Endodermal cell (in vitro differentiated cells): ENCODE measurements around the gene PLEKHA5. TPM values are rescaled to one million over a fixed set of nuclear protein-coding genes. Genes with fewer than 3 reads are reported as not detected.

Experiments used
- DNase-seq: peaks from one replicate; pipeline ENCODE4 v3.0.0-alpha.2; 2017
- H3K27ac ChIP-seq: 2 replicates; pipeline ENCODE4 v1.5.1; 2013; ENCODE audit warnings: mild to moderate bottlenecking, low read depth, low read length, moderate library complexity
- H3K27me3 ChIP-seq: 2 replicates; pipeline ENCODE4 v1.6.1; 2013; ENCODE audit warnings: mild to moderate bottlenecking, low read length, moderate library complexity; ENCODE audit not compliant: insufficient read depth, control insufficient read depth, poor library complexity, severe bottlenecking
- H3K36me3 ChIP-seq: 2 replicates; pipeline ENCODE4 v1.7.0; 2013; ENCODE audit warnings: mild to moderate bottlenecking, low read length, moderate library complexity; ENCODE audit not compliant: control insufficient read depth, insufficient read depth
- H3K4me1 ChIP-seq: one replicate; pipeline ENCODE4 v1.7.0; 2013; ENCODE audit warnings: low read length; ENCODE audit not compliant: control insufficient read depth, insufficient read depth
- H3K4me3 ChIP-seq: 2 replicates; pipeline ENCODE4 v1.5.1; 2013; ENCODE audit warnings: mild to moderate bottlenecking, low read length, moderate library complexity
- H3K9ac ChIP-seq: 2 replicates; pipeline ENCODE4 v1.6.1; 2013; ENCODE audit warnings: mild to moderate bottlenecking, low read length, moderate library complexity; ENCODE audit not compliant: poor library complexity, severe bottlenecking; ENCODE audit errors: extremely low read depth
- H3K9me3 ChIP-seq: 2 replicates; pipeline ENCODE4 v1.6.1; 2013; ENCODE audit warnings: mild to moderate bottlenecking, low read length, moderate library complexity; ENCODE audit not compliant: control insufficient read depth
- H3K27ac Mint-ChIP-seq: 2 replicates; pipeline ENCODE4 v1.8.0; 2020; ENCODE audit warnings: mixed read lengths
- H3K27me3 Mint-ChIP-seq: 2 replicates; pipeline ENCODE4 v1.8.0; 2021; ENCODE audit warnings: mild to moderate bottlenecking, mixed read lengths; ENCODE audit not compliant: insufficient read depth
- H3K36me3 Mint-ChIP-seq: 2 replicates; pipeline ENCODE4 v1.8.0; 2020; ENCODE audit warnings: low read depth, mixed read lengths
- H3K4me1 Mint-ChIP-seq: 2 replicates; pipeline ENCODE4 v1.8.0; 2020; ENCODE audit warnings: mixed read lengths
- H3K4me3 Mint-ChIP-seq: 2 replicates; pipeline ENCODE4 v1.8.0; 2020; ENCODE audit warnings: mild to moderate bottlenecking, moderate library complexity, mixed read lengths
- H3K9me3 Mint-ChIP-seq: 2 replicates; pipeline ENCODE4 v1.8.0; 2020; ENCODE audit warnings: mild to moderate bottlenecking, mixed read lengths
- CTCF ChIP-seq: fragments of 200-600 bp; sonication (generic); conservative IDR thresholded peaks from 2 replicates; pipeline ENCODE4 v1.5.0; 2021; ENCODE audit warnings: antibody characterized with exemption, mild to moderate bottlenecking
- WGBS, 2 experiments: methylation state at CpG; one replicate each; pipeline versions ENCODE4 v1.1.5 to v1.1.7; 2013; ENCODE audit warnings: missing lambda C conversion rate in 2 of 2, mixed read lengths in 1 of 2; ENCODE audit not compliant: insufficient coverage in 1 of 2, insufficient read length in 1 of 2; 5-methylcytosine and 5-hydroxymethylcytosine counted together
- total RNA-seq, 2 donors: library from RNA; stranded (reverse); fragmentation: NEBNext Ultra II Directional in 1 of 2; extraction: Animal tissue kit (Norgen Biotek cat#: 25700) in 1 of 2; gene quantifications; 2 replicates in 1 of 2; 3 replicates in 1 of 2; pipeline ENCODE4 v1.2.1, GENCODE V29; 2021

Gene PLEKHA5
- total RNA-seq, 2 donors from 2014 or later = 48.5 to 139 TPM

DNA sequence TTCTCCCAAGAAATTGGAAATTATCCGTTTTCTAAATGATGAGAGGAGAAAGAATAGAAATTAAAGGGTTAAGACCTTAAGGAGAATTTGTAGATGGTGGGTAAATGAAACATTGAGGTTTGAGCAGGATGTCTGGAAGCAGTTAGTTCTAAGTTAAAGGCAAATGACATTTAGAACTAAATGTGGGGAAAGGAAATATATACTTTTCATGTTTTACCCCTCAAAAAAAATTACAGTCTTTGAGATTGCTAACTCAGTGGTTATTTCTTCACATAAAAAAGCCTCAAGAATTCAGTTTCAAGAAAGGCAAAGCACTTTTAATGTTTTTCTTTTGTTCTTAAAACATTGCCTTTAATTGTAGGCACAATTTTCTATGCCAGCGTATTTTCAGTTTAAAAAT is 114.0 kb downstream of the PLEKHA5 start:
- peaks cover 16% of the 10 kb centered on the region for H3K4me1 Mint-ChIP-seq
- Histone ChIP-seq H3K27ac (no peak overlapping the region), H3K4me1 (no peaks in the 10 kb centered on the region), H3K27me3 (no peaks in the 10 kb centered on the region), H3K36me3 (no peaks in the 10 kb centered on the region), H3K4me3 (no peak overlapping the region), H3K9ac (no peak overlapping the region), H3K9me3 (no peaks in the 10 kb centered on the region)
- H3K27me3 Mint-ChIP-seq = no peaks in the 10 kb centered on the region
- H3K9me3 Mint-ChIP-seq = no peaks in the 10 kb centered on the region
- H3K27ac Mint-ChIP-seq = no peak overlapping the region
- no peak for TF ChIP-seq CTCF
- peaks cover 10% of the 10 kb centered on the region for H3K36me3 Mint-ChIP-seq
- 90 to 100% methylated on average over 1 to 2 of the region's 2 CpGs for WGBS, 2 experiments
- DNase-seq = no peak
- H3K4me3 Mint-ChIP-seq = no peak overlapping the region

GRCh38 chr12:19244312-19244711 is 114.8 kb downstream of the PLEKHA5 start:
- no peak for DNase-seq
- no peaks in the 10 kb centered on the region for H3K36me3 ChIP-seq
- no peak overlapping the region for H3K27ac ChIP-seq
- H3K27me3 ChIP-seq = no peaks in the 10 kb centered on the region
- no peaks in the 10 kb centered on the region for H3K9me3 ChIP-seq
- H3K9me3 Mint-ChIP-seq = no peaks in the 10 kb centered on the region
- no peak for TF ChIP-seq CTCF
- H3K36me3 Mint-ChIP-seq = peaks cover 10% of the 10 kb centered on the region
- H3K27me3 Mint-ChIP-seq = no peaks in the 10 kb centered on the region
- H3K4me3 ChIP-seq = no peak overlapping the region
- H3K4me3 Mint-ChIP-seq = no peak overlapping the region
- no peaks in the 10 kb centered on the region for H3K4me1 ChIP-seq
- no peak overlapping the region for H3K27ac Mint-ChIP-seq
- peaks cover 9% of the 10 kb centered on the region for H3K4me1 Mint-ChIP-seq
- H3K9ac ChIP-seq = no peak overlapping the region

DNA sequence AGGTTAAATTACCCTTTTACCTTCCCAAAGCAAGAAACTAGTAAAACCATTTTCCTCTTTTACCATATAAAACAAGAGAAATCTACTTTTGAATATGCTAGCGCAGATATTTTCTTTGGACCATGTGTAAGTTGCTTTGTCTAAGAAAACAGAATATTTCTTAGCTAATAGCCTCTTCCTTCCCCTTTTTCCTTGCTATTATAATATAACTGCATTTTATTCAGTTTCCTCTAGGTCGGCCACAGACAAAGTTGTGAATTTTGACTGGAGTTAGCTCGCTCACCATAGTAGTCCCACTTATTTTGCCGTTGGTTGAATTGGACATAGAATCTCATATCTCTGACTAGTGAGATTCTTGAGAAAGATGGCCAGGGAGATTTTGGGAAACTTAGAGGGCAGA is 115.6 kb downstream of the PLEKHA5 start:
- no peaks in the 10 kb centered on the region for H3K27me3 ChIP-seq
- TF ChIP-seq CTCF = no peak
- H3K9me3 Mint-ChIP-seq = no peaks in the 10 kb centered on the region
- no peaks in the 10 kb centered on the region for H3K27me3 Mint-ChIP-seq
- H3K36me3 Mint-ChIP-seq = peaks cover 10% of the 10 kb centered on the region
- H3K27ac Mint-ChIP-seq = peak overlapping the region; percentile 27
- H3K4me3 Mint-ChIP-seq = no peak overlapping the region
- no peak overlapping the region for H3K4me3 ChIP-seq
- DNase-seq = no peak
- no peaks in the 10 kb centered on the region for H3K9me3 ChIP-seq
- no peak overlapping the region for H3K27ac ChIP-seq
- no peaks in the 10 kb centered on the region for H3K4me1 ChIP-seq
- WGBS, 2 experiments = 90 to 94% methylated on average over 4 of the region's 4 CpGs
- H3K36me3 ChIP-seq = no peaks in the 10 kb centered on the region
- H3K4me1 Mint-ChIP-seq = peaks cover 9% of the 10 kb centered on the region
- no peak overlapping the region for H3K9ac ChIP-seq
